Measurements from ENCODE around the gene OR10V1. TPM values are rescaled to one million over a fixed set of nuclear protein-coding genes. Genes with fewer than 3 reads are reported as not detected.

Gene OR10V1, protein sequence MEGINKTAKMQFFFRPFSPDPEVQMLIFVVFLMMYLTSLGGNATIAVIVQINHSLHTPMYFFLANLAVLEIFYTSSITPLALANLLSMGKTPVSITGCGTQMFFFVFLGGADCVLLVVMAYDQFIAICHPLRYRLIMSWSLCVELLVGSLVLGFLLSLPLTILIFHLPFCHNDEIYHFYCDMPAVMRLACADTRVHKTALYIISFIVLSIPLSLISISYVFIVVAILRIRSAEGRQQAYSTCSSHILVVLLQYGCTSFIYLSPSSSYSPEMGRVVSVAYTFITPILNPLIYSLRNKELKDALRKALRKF
- total RNA-seq (not detected), polyA plus RNA-seq (not detected)
- long read RNA-seq, donor 1, result 0 reads
- long read RNA-seq, donor 2, result 0 reads
- long read RNA-seq, donor 3, result 0 reads
- long read RNA-seq, donor 4, result 0 reads
- long read RNA-seq, donor 5, result 0 reads

- DNase-seq (no peak), ATAC-seq (ENCODE audit: insufficient read depth, low FRiP score) (no peak)
- Histone ChIP-seq H3K9ac (ENCODE audit: insufficient read depth in 1 of 2, low read length in 2 of 2) (no peak within 1 kb of the TSS), H3K27me3 (ENCODE audit: control insufficient read depth in 3 of 3, insufficient read depth in 3 of 3, low read length in 2 of 3) (no peaks in the 10 kb centered on the region), H3K9me3 (ENCODE audit: control insufficient read depth in 4 of 4, insufficient read depth in 3 of 4, low read length in 3 of 4) (no peaks in the 10 kb centered on the region), H3K4me1 (ENCODE audit: control insufficient read depth in 5 of 5, insufficient read depth in 5 of 5, low read length in 5 of 5) (no peaks in the 10 kb centered on the region), H3K27ac (ENCODE audit: low read depth in 1 of 2, low read length in 1 of 2) (no peak within 1 kb of the TSS), H3K36me3 (ENCODE audit: control insufficient read depth in 4 of 4, insufficient read depth in 4 of 4, low read length in 4 of 4) (no peaks in the 10 kb centered on the region), H3K4me3 (no peak within 1 kb of the TSS)
- TF ChIP-seq, protein P1, sequence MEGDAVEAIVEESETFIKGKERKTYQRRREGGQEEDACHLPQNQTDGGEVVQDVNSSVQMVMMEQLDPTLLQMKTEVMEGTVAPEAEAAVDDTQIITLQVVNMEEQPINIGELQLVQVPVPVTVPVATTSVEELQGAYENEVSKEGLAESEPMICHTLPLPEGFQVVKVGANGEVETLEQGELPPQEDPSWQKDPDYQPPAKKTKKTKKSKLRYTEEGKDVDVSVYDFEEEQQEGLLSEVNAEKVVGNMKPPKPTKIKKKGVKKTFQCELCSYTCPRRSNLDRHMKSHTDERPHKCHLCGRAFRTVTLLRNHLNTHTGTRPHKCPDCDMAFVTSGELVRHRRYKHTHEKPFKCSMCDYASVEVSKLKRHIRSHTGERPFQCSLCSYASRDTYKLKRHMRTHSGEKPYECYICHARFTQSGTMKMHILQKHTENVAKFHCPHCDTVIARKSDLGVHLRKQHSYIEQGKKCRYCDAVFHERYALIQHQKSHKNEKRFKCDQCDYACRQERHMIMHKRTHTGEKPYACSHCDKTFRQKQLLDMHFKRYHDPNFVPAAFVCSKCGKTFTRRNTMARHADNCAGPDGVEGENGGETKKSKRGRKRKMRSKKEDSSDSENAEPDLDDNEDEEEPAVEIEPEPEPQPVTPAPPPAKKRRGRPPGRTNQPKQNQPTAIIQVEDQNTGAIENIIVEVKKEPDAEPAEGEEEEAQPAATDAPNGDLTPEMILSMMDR (IDR thresholded peaks at IDR 0.05; ENCODE audit: control extremely low read depth, extremely low read depth), result no peak
- WGBS, 2 donors, result 94 to 96% methylated on average over 2 of the region's 2 CpGs
Observed at GRCh38 chr11:59713745-59714144, at the start of gene OR10V1. Gene OR10V1, minus strand, starts transcription at chr11:59713845. Its CDS starts 0 bp downstream, at chr11:59713845.

- Histone ChIP-seq H3K36me3 (ENCODE audit: control insufficient read depth in 4 of 4, insufficient read depth in 4 of 4, low read length in 4 of 4) (peaks cover 0 to 5% (median 0%) of the 10 kb centered on the region in 4 donors), H3K9me3 (ENCODE audit: control insufficient read depth in 4 of 4, insufficient read depth in 3 of 4, low read length in 3 of 4) (peaks cover 0 to 2% (median 0%) of the 10 kb centered on the region in 4 donors), H3K4me3 (no peak overlapping the region), H3K27ac (ENCODE audit: low read depth in 1 of 2, low read length in 1 of 2) (peak overlapping the region in 1 of 2 donors; percentile 33), H3K27me3 (ENCODE audit: control insufficient read depth in 3 of 3, insufficient read depth in 3 of 3, low read length in 2 of 3) (peaks cover 0 to 7% (median 0%) of the 10 kb centered on the region in 3 donors), H3K9ac (ENCODE audit: insufficient read depth in 1 of 2, low read length in 2 of 2) (no peak overlapping the region), H3K4me1 (ENCODE audit: control insufficient read depth in 5 of 5, insufficient read depth in 5 of 5, low read length in 5 of 5) (peaks cover 0 to 30% (median 0%) of the 10 kb centered on the region in 5 donors)
- TF ChIP-seq, protein P1 (IDR thresholded peaks at IDR 0.05; ENCODE audit: control extremely low read depth, extremely low read depth), result no peak
- WGBS, 2 donors, result 65 to 71% methylated on average over 6 of the region's 6 CpGs
- DNase-seq (no peak), ATAC-seq (ENCODE audit: insufficient read depth, low FRiP score) (no peak)
Observed at GRCh38 chr11:59761993-59762392, 48.3 kb upstream of the OR10V1 start.

- no peak for DNase-seq
- Histone ChIP-seq H3K4me3 (no peak overlapping the region), H3K36me3 (ENCODE audit: control insufficient read depth in 4 of 4, insufficient read depth in 4 of 4, low read length in 4 of 4) (peaks cover 0 to 5% (median 0%) of the 10 kb centered on the region in 4 donors), H3K4me1 (ENCODE audit: control insufficient read depth in 5 of 5, insufficient read depth in 5 of 5, low read length in 5 of 5) (peaks cover 0 to 22% (median 0%) of the 10 kb centered on the region in 5 donors), H3K9me3 (ENCODE audit: control insufficient read depth in 4 of 4, insufficient read depth in 3 of 4, low read length in 3 of 4) (peaks cover 0 to 2% (median 0%) of the 10 kb centered on the region in 4 donors), H3K9ac (ENCODE audit: insufficient read depth in 1 of 2, low read length in 2 of 2) (no peak overlapping the region), H3K27ac (ENCODE audit: low read depth in 1 of 2, low read length in 1 of 2) (no peak overlapping the region), H3K27me3 (ENCODE audit: control insufficient read depth in 3 of 3, insufficient read depth in 3 of 3, low read length in 2 of 3) (peaks cover 0 to 12% (median 0%) of the 10 kb centered on the region in 3 donors)
- 93 to 95% methylated on average over 4 of the region's 4 CpGs for WGBS, 2 donors
- TF ChIP-seq, protein P1 (IDR thresholded peaks at IDR 0.05; ENCODE audit: control extremely low read depth, extremely low read depth), result no peak
- ATAC-seq (ENCODE audit: insufficient read depth, low FRiP score), result no peak
Observed at GRCh38 chr11:59760771-59761170, 47.1 kb upstream of the OR10V1 start.
